Activated CD4-positive, CD25-positive, alpha-beta regulatory T cell (primary cell): Measurements from ENCODE around the gene RNF157.
"Not testable (repeated sequence)": the region's sequence is repeated elsewhere in the genome, so short reads cannot be mapped to it uniquely, and the experiment has no call there.

Experiments used
- DNase-seq, 4 experiments: peaks; one replicate each; lab custom pipeline; 2025; lab: John Stamatoyannopoulos, UW

The RNF157 gene

DNA sequence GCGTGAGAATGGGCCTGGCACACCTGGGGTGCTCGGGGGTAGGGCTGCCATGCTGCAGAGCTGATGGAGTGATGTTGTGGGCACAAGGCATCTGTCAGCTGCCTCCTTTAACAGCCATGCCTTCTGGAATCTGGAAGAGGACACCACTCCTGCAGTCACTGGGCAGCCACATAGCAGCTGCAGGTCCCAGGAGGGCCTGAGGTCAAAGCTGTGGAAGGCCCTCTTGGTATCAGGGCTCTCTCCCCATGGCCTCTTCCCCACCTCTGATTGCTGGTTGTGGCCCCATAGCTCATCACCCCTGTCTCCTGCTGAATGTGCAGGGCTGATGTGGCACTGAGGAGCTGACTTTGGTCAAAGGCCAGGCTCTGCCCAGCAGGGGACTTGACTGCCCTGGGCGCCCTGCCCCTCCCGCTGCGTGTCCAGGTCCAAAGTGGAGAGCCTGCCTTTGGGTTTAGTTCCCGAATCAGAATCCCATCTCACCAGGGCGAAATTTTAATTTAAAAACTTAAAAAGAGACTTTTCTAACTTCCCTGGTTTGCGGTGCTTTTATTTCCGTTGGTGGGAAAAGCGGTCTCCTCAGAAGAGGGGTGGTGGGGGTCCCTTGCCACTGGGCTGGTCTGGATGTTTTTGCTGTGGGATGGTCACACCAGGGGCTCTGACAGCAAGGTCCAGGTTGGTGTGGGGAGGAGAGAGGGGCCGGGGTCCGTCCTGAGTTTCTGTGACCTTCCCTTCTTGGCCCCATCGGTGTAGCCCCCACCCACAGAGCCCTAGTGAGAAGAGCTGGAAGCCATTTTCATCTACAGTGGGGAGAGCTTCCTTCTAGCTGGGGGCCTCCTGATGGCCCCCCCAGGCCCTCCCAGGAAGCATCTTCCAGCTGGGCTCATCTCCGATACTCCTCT, 30.7 kb upstream of the RNF157 start:
- no peak for DNase-seq

DNA sequence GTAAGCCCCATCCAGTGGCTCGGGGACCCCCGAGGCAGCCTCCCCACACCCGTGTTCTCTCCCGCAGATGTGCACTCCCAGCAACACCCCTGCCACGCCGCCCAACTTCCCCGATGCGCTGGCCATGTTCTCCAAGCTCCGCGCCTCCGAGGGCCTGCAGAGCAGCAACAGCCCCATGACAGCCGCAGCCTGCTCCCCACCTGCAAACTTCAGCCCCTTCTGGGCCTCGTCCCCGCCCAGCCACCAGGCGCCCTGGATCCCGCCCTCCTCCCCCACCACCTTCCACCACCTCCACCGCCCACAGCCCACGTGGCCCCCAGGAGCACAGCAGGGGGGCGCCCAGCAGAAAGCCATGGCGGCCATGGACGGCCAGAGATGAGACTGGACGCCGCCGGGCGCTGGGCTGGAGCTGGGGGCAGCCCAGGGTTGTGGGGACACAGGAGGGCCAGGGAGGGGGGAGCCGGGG, 29.9 kb upstream of the RNF157 start:
- no peak for DNase-seq

GRCh38 chr17:76268991-76269981, 29.0 kb upstream of the RNF157 start:
- no peak for DNase-seq

DNA sequence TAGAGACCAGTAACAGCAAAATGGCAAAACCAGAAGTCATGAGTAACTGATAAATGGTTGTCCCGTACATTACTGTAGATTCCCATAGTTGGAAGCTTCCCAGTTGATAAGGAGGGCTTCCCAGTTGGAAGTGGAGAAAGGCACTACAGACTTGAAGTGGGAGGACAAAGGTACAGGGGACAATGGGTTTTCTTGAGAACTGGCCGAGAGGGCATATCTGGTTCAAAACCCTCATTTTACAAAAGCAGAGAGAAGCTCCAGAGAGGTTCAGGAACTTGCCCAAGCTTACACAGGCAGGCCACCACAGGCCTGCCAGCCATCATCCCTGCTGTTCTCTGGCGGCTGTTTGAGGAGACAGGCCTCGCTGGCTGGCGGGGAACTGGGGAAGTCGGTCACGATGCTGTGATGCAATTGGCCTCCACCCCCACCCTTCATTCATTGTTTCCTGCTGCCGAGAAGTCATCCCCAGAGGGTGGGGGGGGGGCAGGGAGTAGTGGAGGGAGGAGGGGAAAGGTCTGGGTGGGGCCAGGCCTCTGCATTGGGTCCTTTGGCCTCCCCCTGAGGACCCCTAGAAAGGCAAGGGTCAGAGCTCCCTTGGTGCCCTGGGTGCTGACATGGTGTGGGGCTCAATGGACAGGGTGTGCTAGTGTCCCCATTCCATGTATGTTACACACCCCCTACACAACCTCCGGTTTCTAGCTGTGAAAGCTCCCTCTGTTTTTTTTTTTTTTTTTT, 27.9 kb upstream of the RNF157 start:
- DNase-seq, result peak; percentile 38 to 52 (median 46)

GRCh38 chr17:76267581-76268001, 27.3 kb upstream of the RNF157 start:
- DNase-seq, result not testable (repeated sequence)

DNA sequence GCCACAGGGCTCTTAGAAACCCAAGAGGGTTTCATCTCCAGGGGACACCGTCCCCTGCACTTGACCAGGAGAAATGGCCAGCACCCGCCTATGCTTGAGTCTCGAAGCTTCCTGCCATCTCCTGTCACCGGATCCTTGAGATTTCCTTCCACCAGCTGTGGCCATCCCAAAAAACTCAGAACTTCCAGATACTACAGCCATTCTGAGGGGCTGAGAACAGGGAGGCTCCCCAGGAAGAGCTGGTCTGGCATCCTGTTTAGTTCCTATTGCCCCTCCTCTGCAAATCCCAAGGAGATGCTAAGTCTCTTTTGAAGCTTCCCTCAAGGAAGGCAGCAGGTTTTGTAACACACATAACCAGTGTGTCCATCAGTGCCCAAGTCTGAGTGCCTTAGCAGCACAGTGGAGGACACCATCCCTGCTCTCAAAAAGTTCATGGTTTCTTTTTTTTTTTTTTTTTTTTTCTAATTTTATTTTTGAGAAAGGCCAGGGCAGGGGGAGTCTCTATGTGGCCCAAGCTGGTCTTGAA, 26.8 kb upstream of the RNF157 start:
- no peak for DNase-seq

GRCh38 chr17:76266244-76266938, 26.1 kb upstream of the RNF157 start:
- DNase-seq, result no peak

DNA sequence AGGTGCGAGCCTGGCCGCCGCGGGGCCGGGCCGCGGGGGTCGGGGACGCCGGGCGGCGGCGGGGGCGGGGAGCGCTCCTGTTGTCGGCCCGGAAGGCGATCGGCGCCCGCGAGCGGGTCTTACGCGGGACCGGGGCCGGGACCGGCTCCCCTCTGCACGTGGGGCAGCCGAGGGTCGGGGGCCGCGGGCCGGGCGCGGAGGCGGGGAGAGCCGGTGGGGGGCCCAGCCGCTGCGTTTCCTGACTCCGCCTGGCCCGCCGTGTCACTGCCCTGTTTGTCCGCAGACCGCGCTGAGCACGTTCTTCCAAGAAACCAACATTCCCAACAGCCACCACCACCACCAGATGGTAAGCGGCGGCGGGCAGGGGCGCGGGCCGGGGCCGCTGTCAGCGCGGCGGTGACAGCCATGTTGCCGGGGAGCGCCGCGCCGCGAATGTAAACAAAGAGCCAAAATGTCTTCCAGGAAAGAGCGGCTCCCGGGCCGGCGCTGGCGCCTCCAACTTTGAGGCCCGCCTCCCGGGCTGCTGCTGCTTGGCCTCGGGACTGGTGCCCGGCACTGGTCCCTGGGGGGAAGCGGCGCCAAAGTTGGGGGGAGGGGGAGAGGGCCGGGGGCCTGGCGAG, 25.4 kb upstream of the RNF157 start:
- DNase-seq, result peak in 3 of 4 experiments; percentile 27 to 42 (median 39)

DNA sequence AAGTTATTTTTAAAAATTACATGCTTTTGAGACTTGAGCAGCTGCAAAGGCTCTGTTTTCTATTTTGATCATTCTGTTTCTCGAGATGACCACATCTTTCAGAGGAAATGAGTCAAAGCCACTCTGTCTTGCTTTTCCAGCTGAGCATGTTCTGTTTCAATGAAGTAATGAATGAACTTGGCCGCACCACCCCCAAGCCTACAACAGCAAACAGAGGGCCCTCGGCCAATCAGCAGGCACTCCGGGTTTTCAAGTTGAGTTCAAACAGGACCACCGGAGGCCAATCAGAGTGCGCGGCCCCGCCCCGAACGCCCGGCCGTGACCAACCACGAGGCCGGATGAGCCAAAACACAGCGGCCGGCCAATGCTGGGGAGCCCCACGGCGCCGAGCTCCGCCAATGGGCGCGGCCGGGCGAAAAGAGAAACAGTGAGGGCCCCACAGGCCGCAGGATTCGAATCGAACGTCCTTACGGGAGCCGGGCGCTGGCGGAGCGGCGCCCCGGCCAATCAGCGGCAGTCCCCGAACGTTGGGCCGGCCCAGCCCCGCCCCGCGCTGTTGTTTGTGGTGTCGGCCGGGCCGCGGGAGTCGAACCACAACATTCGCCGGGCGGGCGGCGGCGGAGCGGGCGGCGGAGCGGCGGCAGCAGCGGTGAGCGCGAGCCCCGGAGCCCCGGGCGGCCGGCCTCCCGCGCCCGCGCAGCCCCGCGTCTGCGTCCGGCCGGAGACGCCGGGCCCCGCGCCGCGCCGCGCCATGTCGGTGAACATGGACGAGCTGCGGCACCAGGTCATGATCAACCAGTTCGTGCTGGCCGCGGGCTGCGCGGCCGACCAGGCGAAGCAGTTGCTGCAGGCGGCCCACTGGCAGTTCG, 24.7 kb upstream of the RNF157 start, which contains the start of gene UBALD2:
UBALD2 (plus strand) TSS at position 594 of the 869 bp plus-strand sequence; CDS start at position 752, 158 bp downstream.
- peak; percentile 96 to 99 (median 97) for DNase-seq

DNA sequence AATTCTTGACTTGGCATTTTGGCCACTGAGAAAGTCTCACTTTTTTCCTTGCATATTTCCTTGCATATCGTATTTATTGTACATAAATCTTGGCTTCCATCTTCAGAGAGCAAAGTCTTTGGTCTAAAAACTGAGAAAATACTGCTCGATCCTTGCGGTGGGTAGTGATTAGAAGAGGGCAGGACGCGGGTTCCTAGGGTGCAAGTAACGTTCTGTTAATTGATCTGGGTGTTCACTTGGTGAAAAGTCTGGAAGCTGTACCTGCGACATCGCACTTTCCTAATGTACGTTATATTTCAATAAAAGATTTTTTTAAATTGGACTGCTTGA, 24.1 kb upstream of the RNF157 start:
- no peak for DNase-seq

GRCh38 chr17:76263896-76264295, 23.6 kb upstream of the RNF157 start:
- DNase-seq, result no peak

DNA sequence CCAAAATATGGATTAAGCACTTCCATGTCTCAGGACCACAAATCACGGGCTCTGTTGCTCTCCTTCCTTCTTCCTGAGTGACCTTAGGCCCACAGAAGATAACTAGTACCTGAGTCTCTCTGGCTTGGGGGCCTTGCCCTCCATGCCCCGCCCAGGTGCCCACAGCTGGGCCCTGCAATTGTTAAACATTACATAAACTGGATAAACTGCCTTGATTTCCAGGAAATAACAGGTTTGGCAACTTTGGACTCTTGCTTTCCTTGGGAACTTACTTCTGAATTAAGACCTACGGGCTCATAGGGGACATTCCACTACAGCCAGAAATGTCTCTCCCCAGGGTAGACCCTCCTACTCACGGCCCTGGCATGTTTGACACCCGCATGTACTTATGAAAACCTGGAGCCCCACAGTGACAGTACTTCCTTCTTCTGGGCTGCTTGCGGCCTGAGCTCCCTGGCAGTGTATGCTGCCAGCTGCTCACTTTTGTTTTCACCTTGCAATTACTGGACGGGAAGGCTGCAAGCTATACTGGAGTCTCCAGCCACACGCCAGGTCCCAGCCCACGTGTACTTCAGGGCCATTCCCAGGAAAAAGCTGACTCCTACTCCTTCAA, 22.5 kb upstream of the RNF157 start:
- no peak for DNase-seq

DNA sequence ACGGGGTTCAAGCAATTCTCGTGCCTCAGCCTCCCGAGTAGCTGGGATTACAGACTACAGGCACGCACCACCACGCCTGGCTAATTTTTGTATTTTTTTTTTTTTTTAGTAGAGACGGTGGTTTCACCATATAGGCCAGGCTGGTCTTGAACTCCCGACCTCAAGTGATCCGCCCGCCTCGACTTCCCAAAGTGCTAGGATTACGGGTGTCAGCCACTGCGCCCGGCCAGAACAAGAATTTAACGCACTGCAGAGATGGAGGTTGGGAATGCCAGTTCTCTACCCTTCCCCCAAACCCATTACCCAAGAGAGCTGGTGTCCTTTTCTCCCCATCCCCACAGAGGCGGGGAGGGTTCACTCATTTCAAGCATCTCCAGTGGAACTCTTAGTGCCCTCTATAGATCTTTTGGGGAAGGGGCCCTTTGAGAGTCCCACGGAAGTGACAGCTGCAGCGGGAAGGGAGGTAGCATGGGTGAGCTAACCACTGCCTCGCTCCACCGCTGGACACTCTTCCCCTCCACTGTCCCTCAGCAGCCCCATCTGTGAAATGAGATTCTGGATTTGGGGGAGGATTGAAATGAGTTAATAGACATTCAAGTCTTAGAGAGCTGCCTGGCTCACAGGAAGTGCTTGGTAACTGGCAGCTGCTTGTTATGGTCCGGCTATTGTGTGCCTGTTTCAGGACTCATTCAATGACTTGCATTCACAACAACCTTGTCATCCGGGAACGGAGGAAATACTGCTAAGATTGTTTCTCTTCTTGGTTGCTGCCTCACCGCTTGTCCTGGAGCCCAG, 21.3 kb upstream of the RNF157 start:
- DNase-seq, result no peak

DNA sequence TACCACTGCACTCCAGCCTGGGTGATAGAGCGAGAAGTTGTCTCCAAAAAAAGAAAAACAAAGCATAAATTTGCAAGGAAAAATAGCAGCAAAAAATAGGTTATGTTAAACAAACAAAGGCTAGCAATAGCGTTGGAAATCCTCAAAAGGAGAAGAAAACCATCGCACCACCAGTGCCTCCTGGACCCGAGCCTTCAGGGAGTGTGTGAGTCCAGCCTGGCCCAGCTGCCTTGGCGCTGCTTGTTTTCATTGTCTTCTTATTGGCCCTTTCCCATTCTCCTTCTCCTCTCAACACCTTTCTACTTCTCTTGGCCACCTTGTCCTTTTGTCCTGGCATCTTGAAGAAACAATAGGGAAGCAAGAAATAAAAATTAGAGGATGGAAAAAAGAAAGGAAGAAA, 20.4 kb upstream of the RNF157 start:
- no peak for DNase-seq

GRCh38 chr17:76260220-76260619, 19.9 kb upstream of the RNF157 start:
- no peak for DNase-seq

DNA sequence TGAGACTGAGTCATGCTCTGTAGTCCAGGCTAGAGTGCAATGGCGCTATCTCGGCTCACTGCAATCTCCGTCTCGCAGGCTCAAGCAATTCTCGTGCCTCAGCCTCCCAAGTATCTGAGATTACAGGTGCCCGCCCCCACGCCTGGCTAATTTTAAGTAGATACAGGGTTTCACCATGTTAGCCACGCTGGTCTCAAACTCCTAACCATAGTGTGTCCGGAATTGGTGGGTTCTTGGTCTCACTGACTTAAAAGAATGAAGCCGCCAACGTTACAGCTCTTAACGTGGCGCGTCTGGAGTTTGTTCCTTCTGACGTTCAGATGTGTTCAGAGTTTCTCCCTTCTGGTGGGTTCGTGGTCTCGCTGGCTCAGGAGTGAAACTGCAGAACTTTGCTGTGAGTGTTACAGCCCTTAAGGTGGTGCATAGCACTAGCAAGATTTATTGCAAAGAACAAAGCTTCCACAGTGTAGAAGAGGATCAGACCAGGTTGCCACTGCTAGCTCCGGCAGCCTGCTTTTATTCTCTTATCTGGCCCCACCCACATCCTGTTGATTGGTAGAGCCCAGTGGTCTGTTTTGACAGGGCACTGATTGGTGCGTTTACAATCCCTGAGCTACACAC, 16.2 kb upstream of the RNF157 start:
- not testable (repeated sequence) for DNase-seq

GRCh38 chr17:76255801-76256429, 15.6 kb upstream of the RNF157 start:
- DNase-seq, result no peak
